GM12872 (cell line): Measurements from ENCODE around the gene GMPR2.

ENCODE experiments used
- TF ChIP-seq, protein P1 (sequence below): IDR thresholded peaks from 3 replicates; pipeline ENCODE4 v1.5.1; 2011; ENCODE audit warnings: low read depth, mild to moderate bottlenecking, low read length, moderate library complexity; ENCODE audit not compliant: insufficient read depth

GMPR2 gene

DNA sequence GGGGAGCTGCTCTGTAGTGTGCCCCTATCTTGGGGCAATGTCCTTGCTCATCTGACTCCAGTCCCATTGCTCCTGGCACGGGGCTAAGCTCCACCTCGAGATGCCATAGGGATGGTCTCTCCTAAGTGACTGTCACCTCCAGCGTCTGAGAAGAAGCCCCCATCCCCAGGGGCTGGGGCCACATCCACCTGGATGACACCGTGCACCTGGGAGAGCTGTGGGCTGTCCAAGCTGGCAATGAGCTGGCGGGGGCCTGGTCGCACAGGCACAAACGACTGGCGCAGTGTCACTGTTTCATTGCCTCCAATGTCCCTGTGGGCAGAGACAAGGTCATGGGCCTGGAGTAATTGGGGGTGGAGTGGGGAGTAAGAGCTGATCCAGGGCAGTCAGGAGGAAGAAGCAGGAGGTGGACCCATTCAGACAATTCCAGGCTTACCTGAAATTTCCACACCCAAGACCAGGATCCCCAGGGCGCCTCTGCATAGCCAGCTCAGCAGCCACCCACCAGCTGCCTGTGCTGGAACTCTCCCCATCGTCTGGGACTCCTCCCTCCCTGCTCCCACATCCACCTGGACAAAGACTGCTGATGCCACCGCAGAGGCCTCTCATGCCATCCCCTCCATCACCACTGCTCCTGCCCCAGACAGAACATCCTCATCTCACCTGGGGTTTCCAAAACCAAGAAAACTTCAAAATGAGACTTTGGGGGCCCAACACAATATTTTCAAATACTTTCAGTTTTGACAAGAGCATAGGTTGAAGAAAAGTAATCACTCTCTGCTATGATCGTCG lies 16.7 kb downstream of the GMPR2 start:
- TF ChIP-seq, protein P1, sequence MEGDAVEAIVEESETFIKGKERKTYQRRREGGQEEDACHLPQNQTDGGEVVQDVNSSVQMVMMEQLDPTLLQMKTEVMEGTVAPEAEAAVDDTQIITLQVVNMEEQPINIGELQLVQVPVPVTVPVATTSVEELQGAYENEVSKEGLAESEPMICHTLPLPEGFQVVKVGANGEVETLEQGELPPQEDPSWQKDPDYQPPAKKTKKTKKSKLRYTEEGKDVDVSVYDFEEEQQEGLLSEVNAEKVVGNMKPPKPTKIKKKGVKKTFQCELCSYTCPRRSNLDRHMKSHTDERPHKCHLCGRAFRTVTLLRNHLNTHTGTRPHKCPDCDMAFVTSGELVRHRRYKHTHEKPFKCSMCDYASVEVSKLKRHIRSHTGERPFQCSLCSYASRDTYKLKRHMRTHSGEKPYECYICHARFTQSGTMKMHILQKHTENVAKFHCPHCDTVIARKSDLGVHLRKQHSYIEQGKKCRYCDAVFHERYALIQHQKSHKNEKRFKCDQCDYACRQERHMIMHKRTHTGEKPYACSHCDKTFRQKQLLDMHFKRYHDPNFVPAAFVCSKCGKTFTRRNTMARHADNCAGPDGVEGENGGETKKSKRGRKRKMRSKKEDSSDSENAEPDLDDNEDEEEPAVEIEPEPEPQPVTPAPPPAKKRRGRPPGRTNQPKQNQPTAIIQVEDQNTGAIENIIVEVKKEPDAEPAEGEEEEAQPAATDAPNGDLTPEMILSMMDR, result no peak

GRCh38 chr14:24250354-24250753 lies 17.6 kb downstream of the GMPR2 start:
- TF ChIP-seq, protein P1, result no peak

GRCh38 chr14:24251880-24252288 lies 19.2 kb downstream of the GMPR2 start:
- TF ChIP-seq, protein P1, result no peak

DNA sequence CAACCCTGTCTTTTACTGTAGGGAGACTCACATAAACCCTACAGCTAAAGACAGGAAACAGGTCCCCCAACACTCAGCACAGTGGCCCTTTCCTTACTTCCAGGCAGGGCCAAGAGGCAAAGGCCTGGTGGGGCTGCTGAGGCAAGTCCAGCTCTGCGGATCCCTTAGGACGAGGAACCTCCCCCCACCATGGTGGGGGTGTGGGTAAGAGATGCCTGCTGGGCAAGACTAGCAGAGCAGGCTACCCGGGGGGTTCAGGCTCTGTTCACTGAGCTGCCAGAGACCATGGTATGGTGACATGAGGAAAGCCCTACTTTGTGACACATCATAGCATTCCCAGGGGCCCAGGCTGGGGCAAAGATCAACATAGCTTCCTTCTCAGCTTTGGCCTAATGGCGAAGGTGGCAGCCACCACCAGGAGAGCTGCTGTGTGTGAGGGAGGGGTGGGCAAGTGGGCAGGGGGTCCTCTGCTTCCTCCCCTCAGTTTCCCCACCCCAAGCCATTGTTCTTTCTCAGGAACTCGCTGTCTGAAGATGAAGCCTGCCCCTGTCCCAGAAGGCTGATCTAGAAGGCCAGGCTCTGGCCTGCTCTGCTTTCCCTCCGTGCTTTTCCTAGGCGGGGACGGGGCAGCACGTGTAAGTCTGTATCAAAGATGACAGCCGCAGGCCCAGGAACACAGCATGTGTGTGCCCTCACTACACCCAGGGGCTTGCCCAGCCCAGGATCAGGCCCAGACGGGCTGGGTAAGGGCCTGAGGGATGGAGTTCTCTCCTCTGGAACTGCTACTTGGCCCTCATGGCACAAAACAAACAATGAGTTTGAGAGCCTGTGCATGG lies 19.8 kb downstream of the GMPR2 start:
- TF ChIP-seq, protein P1, result no peak

GRCh38 chr14:24253936-24254335 lies 21.2 kb downstream of the GMPR2 start:
- TF ChIP-seq, protein P1, result no peak

DNA sequence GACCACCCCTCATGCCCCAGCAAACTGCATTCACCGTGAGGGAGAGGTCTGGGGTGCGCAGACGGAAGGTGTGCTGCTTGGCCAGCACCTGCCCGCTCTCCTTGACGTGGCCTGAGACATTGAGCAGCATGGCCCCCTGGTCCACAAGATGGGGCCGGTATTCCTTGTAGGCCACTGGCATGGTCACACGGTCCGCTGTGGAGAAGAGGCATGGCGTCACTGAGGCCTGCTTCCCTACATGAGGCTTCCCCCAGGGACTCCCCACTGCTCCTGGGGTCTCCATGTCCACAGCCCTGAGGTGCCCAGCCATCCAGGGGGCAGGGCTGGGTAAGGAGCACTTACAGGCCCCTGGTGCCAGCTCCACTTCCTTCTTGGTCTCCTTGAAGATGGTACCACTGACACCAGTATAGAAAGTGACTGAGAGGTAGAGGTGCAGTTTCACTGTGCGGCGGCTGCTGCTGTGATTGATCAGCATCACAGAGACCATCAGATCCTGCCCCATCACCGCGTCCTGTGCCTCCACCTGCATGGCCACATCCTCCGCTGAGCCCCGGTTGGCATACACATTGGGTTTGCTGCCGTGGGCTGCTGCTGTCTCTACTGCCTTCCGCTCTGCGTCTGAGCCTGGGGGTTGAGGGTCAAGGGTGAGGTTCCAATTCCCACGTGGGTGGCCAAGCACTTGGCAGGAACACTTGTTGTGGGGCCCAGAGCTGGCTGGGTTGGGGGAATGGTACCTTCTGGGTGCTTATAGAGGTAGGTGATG lies 22.1 kb downstream of the GMPR2 start:
- TF ChIP-seq, protein P1, result no peak

DNA sequence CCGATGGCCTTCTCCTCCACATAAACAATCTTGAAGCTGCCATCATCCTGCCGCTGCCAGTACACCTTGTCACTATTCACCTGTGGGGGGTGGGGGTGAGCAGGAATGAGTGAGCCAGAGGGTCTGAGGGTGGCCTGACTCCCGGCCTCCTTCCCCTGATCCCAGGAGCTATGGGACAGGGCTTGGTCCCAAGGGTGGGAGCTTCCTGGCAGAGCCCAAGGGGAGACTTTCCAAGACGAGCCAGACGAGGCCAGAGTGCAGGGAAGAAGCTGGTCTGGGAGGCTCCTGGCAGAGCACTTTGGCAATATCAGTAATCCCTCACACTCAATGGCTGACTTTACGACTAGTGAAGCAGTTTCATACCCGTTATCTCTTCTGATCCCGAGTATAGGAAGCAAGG lies 22.7 kb downstream of the GMPR2 start:
- TF ChIP-seq, protein P1, result no peak
